Left lung (tissue), 10 donors: ENCODE data around the gene GPR183. TPM values are rescaled to one million over a fixed set of nuclear protein-coding genes. Genes with fewer than 3 reads are reported as not detected.

ENCODE experiments used
- ATAC-seq: fragments of 200-7000 bp; cut with Tn5 transposase; one replicate; pipeline ENCODE4 v1.9.1; 2020; ENCODE audit warnings: moderate library complexity
- DNase-seq, 4 donors: peaks; one replicate each; pipeline ENCODE4 v3.0.0-alpha.2; 2013 to 2020
- H3K27ac ChIP-seq, 2 donors: fragments of 200-600 bp; sonication (generic) in 1 of 2; one replicate each; pipeline versions ENCODE4 v1.5.0 to v1.8.0; 2020 to 2021
- H3K27me3 ChIP-seq, 2 donors: fragments of 200-600 bp; sonication (generic) in 1 of 2; one replicate each; pipeline versions ENCODE4 v1.5.0 to v1.8.0; 2020 to 2021
- H3K36me3 ChIP-seq, 2 donors: fragments of 200-600 bp; sonication (generic) in 1 of 2; one replicate each; pipeline versions ENCODE4 v1.5.0 to v1.8.0; 2020 to 2021
- H3K4me1 ChIP-seq, 2 donors: fragments of 200-600 bp; one replicate each; pipeline ENCODE4 v1.8.0; 2021
- H3K4me3 ChIP-seq, 2 donors: fragments of 200-600 bp; sonication (generic) in 1 of 2; one replicate each; pipeline versions ENCODE4 v1.5.0 to v1.8.0; 2020 to 2021; ENCODE audit warnings: mild to moderate bottlenecking in 1 of 2
- H3K9me3 ChIP-seq, 2 donors: fragments of 200-600 bp; sonication (generic) in 1 of 2; one replicate each; pipeline versions ENCODE4 v1.5.0 to v1.8.0; 2020 to 2021
- intact Hi-C, 2 donors: fragments of 100-400 bp; cut with DNase I; formaldehyde crosslinking; loops; one replicate each; pipeline versions ENCODE4 v1.11.2 to v1.14.2; 2022
- polyA plus RNA-seq, 6 donors: library from polyadenylated mRNA; unstranded; fragments of 120-200 nt; gene quantifications; one replicate each; pipeline ENCODE4 v1.2.1, GENCODE V29; 2013; ENCODE audit not compliant: insufficient read length in 6 of 6
- total RNA-seq, 2 donors: library from RNA; stranded (reverse); fragmentation: NEBNext Ultra II Directional; extraction: Animal tissue kit (Norgen Biotek cat#: 25700); gene quantifications; one replicate each; pipeline ENCODE4 v1.2.1, GENCODE V29; 2021
- TF ChIP-seq, protein P1 (sequence below), 2 donors: fragments of 200-600 bp; sonication (generic) in 1 of 2; IDR thresholded peaks; one replicate each; pipeline versions ENCODE4 v1.5.0 to v1.8.0; 2021; ENCODE audit warnings: antibody characterized with exemption in 2 of 2
- donor health status: DM: no; HTN: yes; CAD: no.
- donor health status: DM: no; HTN: no; CAD: no.

Gene GPR183
- total and polyA plus RNA-seq, 8 donors = 7.4 to 11.3 (median 9.5) TPM

GRCh38 chr13:99339736-99340397, 32.7 kb upstream of the GPR183 start:
- Histone ChIP-seq H3K27ac (no peak overlapping the region), H3K9me3 (no peaks in the 10 kb centered on the region), H3K4me3 (no peak overlapping the region), H3K27me3 (no peaks in the 10 kb centered on the region), H3K36me3 (peaks cover 0 to 51% of the 10 kb centered on the region in 2 donors), H3K4me1 (peaks cover 0 to 7% of the 10 kb centered on the region in 2 donors)
- DNase-seq (no peak), ATAC-seq (peak; percentile 42)
- intact Hi-C loops = no loop called here
- TF ChIP-seq, protein P1, sequence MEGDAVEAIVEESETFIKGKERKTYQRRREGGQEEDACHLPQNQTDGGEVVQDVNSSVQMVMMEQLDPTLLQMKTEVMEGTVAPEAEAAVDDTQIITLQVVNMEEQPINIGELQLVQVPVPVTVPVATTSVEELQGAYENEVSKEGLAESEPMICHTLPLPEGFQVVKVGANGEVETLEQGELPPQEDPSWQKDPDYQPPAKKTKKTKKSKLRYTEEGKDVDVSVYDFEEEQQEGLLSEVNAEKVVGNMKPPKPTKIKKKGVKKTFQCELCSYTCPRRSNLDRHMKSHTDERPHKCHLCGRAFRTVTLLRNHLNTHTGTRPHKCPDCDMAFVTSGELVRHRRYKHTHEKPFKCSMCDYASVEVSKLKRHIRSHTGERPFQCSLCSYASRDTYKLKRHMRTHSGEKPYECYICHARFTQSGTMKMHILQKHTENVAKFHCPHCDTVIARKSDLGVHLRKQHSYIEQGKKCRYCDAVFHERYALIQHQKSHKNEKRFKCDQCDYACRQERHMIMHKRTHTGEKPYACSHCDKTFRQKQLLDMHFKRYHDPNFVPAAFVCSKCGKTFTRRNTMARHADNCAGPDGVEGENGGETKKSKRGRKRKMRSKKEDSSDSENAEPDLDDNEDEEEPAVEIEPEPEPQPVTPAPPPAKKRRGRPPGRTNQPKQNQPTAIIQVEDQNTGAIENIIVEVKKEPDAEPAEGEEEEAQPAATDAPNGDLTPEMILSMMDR (IDR thresholded peaks at IDR 0.05) = no peak

GRCh38 chr13:99339230-99339721, 32.1 kb upstream of the GPR183 start:
- Histone ChIP-seq H3K4me1 (peaks cover 0 to 7% of the 10 kb centered on the region in 2 donors), H3K27ac (no peak overlapping the region), H3K27me3 (no peaks in the 10 kb centered on the region), H3K9me3 (no peaks in the 10 kb centered on the region), H3K36me3 (peaks cover 0 to 47% of the 10 kb centered on the region in 2 donors), H3K4me3 (no peak overlapping the region)
- DNase-seq (no peak), ATAC-seq (no peak)
- TF ChIP-seq, protein P1 (IDR thresholded peaks at IDR 0.05) = no peak
- intact Hi-C loops = no loop called here

- DNase-seq = no peak
- Histone ChIP-seq H3K36me3 (peaks cover 0 to 19% of the 10 kb centered on the region in 2 donors), H3K4me3 (no peak overlapping the region), H3K27me3 (no peaks in the 10 kb centered on the region), H3K27ac (no peak overlapping the region), H3K9me3 (no peaks in the 10 kb centered on the region), H3K4me1 (peaks cover 0 to 15% of the 10 kb centered on the region in 2 donors)
- TF ChIP-seq, protein P1 (IDR thresholded peaks at IDR 0.05) = no peak
- ATAC-seq = peak; percentile 10
- intact Hi-C loops = no loop called here
Measured at GRCh38 chr13:99335603-99336002, 28.4 kb upstream of the GPR183 start.

GRCh38 chr13:99335087-99335486, 27.9 kb upstream of the GPR183 start:
- Histone ChIP-seq H3K9me3 (no peaks in the 10 kb centered on the region), H3K27me3 (no peaks in the 10 kb centered on the region), H3K27ac (no peak overlapping the region), H3K4me3 (no peak overlapping the region), H3K36me3 (peaks cover 0 to 13% of the 10 kb centered on the region in 2 donors), H3K4me1 (peaks cover 0 to 11% of the 10 kb centered on the region in 2 donors)
- ATAC-seq = no peak
- TF ChIP-seq, protein P1 (IDR thresholded peaks at IDR 0.05) = no peak
- no peak for DNase-seq
- intact Hi-C loops = no loop called here

DNA sequence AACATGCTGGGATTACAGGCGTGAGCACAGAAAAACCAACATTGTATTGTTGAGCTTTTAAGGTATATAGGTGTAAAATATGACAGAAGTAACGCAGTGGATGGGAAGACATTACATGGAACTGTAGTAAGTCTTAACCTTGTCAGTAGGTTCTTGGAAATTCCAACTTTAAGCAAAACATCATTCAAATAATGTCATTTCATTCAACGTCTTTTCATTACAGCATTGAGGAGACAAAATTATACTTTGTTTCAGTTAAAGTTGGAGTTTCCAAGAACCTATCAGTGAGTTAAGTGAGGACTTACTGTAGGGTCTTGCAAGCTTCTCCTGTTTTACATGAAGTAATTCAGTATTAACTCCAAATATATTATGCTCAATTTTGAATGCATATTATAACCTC, 27.0 kb upstream of the GPR183 start:
- Histone ChIP-seq H3K27ac (no peak overlapping the region), H3K27me3 (no peaks in the 10 kb centered on the region), H3K36me3 (peaks cover 0 to 16% of the 10 kb centered on the region in 2 donors), H3K4me1 (peaks cover 0 to 7% of the 10 kb centered on the region in 2 donors), H3K4me3 (no peak overlapping the region), H3K9me3 (no peaks in the 10 kb centered on the region)
- ATAC-seq (no peak), DNase-seq (no peak)
- TF ChIP-seq, protein P1 (IDR thresholded peaks at IDR 0.05) = no peak
- intact Hi-C loops = no loop called here
